Activated naive CD8-positive, alpha-beta T cell treated with anti-CD3 and anti-CD28 coated beads, Interleukin-2, amount 50 U/mL, for 24 hours (primary cell): ENCODE results near the gene CFAP221.

Experiments used
- ATAC-seq: fragments of 150-1000 bp; cut with Tn5 transposase; one replicate; pipeline ENCODE4 v1.10.0; 2021
- DNase-seq: peaks from one replicate; pipeline ENCODE4 v3.0.0; 2021
- H3K27ac Mint-ChIP-seq: one replicate; pipeline ENCODE4 v1.8.0; 2021; ENCODE audit warnings: mild to moderate bottlenecking, mixed read lengths
- H3K27me3 Mint-ChIP-seq: one replicate; pipeline ENCODE4 v1.8.0; 2021; ENCODE audit warnings: mixed read lengths
- H3K36me3 Mint-ChIP-seq: one replicate; pipeline ENCODE4 v1.8.0; 2021; ENCODE audit warnings: low read depth, mixed read lengths
- H3K4me1 Mint-ChIP-seq: one replicate; pipeline ENCODE4 v1.8.0; 2021; ENCODE audit warnings: mixed read lengths
- H3K4me3 Mint-ChIP-seq: one replicate; pipeline ENCODE4 v1.8.0; 2021; ENCODE audit warnings: mild to moderate bottlenecking, moderate library complexity, mixed read lengths
- H3K9me3 Mint-ChIP-seq: one replicate; pipeline ENCODE4 v1.8.0; 2021; ENCODE audit warnings: mixed read lengths

Gene CFAP221

DNA sequence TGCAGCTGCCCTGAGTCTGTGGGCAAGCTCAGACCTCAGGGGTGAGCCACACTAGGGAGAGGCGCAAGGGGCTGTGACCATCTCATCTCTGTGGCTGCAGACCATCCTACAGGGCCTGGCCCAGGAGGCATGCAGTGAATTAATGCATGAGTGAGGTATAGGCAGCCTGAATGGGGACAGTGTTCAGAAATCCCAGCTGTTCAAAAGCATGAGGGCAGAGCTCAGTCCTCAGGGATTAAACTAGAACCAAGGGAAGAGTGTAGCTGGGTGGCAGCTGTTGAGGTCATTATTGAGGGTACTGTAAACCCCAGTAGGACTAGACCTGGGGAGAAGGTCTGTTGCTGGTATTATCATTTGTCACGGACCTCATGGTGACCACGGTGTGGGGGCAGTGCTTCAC, 151.8 kb downstream of the CFAP221 start:
- ATAC-seq (no peak), DNase-seq (no peak)
- H3K9me3 Mint-ChIP-seq: no peaks in the 10 kb centered on the region
- peaks cover 36% of the 10 kb centered on the region for H3K4me1 Mint-ChIP-seq
- H3K36me3 Mint-ChIP-seq: peaks cover 3% of the 10 kb centered on the region
- H3K27me3 Mint-ChIP-seq: peaks cover 3% of the 10 kb centered on the region
- H3K4me3 Mint-ChIP-seq: no peak overlapping the region
- no peak overlapping the region for H3K27ac Mint-ChIP-seq

DNA sequence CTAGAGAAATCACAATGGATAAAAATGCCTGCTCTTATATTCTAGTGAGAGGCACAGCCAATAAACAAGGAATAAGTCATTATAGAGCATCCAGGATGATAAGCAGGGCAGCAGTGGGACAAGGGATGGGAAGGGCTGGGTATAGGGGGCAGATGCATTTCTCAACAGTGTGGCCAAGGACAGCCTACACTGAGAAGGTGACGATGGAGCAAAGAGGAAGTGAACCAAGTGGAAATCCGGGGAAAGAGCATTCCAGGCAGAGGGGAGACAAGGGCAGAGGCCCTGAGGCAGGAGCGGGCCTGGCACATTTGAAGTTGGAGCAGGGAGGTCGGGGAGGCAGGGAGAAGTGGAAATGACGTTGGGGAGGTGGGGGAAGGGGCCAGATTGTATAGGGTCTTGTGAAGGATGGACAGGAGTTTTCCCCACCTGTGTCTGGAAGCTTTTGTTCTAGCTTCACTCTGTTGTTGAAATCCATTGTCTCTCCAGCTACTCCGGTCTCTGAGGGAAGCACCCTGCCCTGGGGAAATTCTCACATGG, 152.3 kb downstream of the CFAP221 start:
- H3K27me3 Mint-ChIP-seq: peaks cover 3% of the 10 kb centered on the region
- no peak overlapping the region for H3K27ac Mint-ChIP-seq
- ATAC-seq (no peak), DNase-seq (no peak)
- H3K9me3 Mint-ChIP-seq: no peaks in the 10 kb centered on the region
- no peak overlapping the region for H3K4me3 Mint-ChIP-seq
- H3K4me1 Mint-ChIP-seq: peaks cover 36% of the 10 kb centered on the region
- H3K36me3 Mint-ChIP-seq: peaks cover 3% of the 10 kb centered on the region

DNA sequence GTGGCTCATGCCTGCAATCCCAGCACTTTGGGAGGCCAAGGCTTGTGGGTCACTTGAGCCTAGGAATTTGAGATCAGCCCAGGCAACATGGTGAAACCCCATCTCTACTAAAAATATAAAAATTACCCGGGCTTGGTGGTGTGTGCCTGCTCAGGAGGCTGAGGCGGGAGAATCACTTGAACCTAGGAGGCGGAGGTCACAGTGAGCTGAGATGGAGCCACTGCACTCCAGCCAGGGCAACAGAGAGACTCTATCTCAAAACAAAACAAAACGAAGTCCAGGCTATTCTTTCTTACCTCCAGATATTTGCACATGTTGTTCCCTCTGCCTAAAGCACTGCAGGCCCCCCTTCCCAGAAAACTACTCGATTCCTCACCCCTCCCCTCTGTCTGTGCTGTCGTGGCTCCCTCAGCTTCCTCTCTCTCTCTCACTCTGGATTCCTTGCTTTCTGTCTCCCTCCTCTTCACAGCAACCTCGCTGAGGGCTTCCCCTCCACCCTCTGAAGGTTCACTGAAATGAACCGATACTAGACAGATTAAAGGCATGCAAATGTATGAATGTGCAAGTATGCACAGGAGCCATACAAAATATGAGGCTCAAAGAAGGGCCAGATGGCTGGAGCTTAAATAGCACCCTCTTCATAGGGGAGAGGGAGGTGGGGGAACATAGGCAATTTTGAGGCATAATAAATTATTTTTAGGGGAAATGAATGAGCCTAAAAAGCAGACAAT, 153.2 kb downstream of the CFAP221 start:
- Mint-ChIP-seq H3K27me3 (peaks cover 3% of the 10 kb centered on the region), H3K9me3 (no peaks in the 10 kb centered on the region), H3K36me3 (peaks cover 3% of the 10 kb centered on the region), H3K27ac (peak overlapping the region; percentile 12), H3K4me1 (peaks cover 36% of the 10 kb centered on the region), H3K4me3 (no peak overlapping the region)
- ATAC-seq: peak; percentile 78
- no peak for DNase-seq

DNA sequence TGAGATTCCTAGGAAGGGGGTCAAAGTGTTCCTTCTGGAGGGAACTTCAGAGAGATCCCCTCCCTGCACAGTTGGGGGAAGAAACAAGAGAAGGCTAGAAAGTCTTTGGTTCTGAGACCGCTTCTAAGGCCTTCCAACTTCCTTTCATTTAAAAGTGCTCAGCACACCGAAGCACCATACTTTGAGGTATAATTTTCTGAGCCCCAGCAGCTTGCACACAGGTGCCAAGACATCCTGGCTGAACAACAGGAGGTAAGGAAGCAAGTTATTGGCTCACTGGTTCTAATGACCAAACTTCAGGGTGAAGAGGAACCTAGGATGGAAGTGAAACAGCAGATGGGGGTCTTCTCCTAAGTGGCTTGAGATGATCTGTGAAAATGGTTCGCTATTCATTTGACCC, 154.0 kb downstream of the CFAP221 start:
- peaks cover 3% of the 10 kb centered on the region for H3K27me3 Mint-ChIP-seq
- H3K36me3 Mint-ChIP-seq: peaks cover 3% of the 10 kb centered on the region
- H3K9me3 Mint-ChIP-seq: no peaks in the 10 kb centered on the region
- H3K4me3 Mint-ChIP-seq: no peak overlapping the region
- DNase-seq (no peak), ATAC-seq (no peak)
- H3K4me1 Mint-ChIP-seq: peaks cover 40% of the 10 kb centered on the region
- H3K27ac Mint-ChIP-seq: no peak overlapping the region

DNA sequence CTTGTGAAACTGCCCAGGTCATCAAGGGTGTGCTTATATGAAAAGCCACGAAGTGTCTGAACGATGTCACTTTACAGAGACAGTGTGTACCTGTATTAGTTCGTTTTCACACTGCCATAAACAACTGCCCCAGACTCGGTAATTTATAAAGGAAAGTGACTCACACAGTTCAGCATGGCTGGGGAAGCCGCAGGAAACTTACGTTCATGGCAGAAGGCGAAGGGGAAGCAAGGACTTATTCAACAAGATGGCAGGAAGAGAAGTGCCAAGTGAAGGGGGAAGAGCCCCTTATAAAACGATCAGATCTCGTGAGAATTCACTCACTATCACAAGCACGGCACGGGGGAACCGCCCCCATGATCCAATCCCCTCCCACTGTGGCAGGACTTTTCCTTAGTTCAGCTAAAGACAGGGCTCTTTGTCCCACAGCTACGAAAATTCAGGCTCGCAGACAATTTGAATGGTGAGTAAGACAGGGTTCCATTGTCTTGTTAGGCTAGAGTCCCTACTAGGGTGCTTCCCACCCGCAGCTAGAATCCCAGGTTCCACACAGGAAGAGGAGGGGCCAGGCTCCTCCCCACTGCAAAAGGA, 154.9 kb downstream of the CFAP221 start:
- H3K27ac Mint-ChIP-seq: no peak overlapping the region

DNA sequence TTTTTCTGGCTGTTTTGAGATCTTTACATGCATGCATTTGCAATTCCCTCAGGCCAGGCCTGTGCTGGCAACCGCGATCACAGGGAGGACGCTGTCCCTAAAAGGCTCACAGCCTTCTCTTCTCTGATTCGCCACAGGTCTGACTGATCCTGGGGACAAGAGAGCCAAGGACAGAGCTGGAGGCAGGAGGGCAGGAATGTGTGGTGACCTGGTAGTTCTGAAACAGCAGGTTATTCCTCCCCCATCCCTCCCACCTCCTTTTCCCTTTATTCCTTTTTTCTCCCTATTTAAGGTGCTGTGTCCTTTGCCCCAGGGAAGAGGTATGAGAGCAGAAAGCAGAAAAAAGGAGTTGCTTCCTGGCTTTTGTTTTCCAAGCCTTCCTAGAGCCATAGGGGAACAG, 156.6 kb downstream of the CFAP221 start:
- DNase-seq: no peak

More for the DNA sequence above, 154.9 kb downstream of the CFAP221 start:
- H3K27me3 Mint-ChIP-seq: peaks cover 3% of the 10 kb centered on the region
- H3K4me1 Mint-ChIP-seq: peaks cover 41% of the 10 kb centered on the region
- no peak for ATAC-seq
- H3K4me3 Mint-ChIP-seq: no peak overlapping the region
- no peaks in the 10 kb centered on the region for H3K36me3 Mint-ChIP-seq
- no peaks in the 10 kb centered on the region for H3K9me3 Mint-ChIP-seq
- no peak for DNase-seq

DNA sequence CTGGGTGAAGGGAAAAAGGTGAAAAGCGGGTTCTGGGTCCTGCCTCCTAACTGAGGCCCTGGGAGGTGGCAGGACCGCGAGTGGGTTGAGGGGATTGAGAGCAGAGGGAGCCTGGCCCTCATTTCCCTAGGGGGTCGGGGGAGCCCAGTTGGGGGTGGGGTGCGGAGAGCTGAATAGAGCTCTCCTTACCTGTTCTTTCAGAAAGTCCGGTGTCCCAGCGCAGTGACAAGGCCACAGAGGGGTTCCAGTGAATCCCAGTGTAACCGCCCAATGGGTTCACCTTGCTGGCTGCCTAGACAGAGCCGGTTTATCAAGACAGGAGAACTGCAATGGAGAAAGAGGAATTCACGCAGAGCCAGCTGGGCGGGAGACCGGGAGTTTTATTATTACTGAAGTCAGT, 157.1 kb downstream of the CFAP221 start:
- Mint-ChIP-seq H3K27me3 (peaks cover 2% of the 10 kb centered on the region), H3K9me3 (no peaks in the 10 kb centered on the region), H3K36me3 (no peaks in the 10 kb centered on the region), H3K4me3 (no peak overlapping the region), H3K27ac (no peak overlapping the region), H3K4me1 (peaks cover 33% of the 10 kb centered on the region)
- ATAC-seq: no peak
- DNase-seq: no peak

More for the DNA sequence above, 156.6 kb downstream of the CFAP221 start:
- Mint-ChIP-seq H3K4me3 (no peak overlapping the region), H3K36me3 (no peaks in the 10 kb centered on the region), H3K4me1 (peaks cover 38% of the 10 kb centered on the region), H3K27ac (no peak overlapping the region), H3K9me3 (no peaks in the 10 kb centered on the region), H3K27me3 (peaks cover 3% of the 10 kb centered on the region)
- no peak for ATAC-seq

DNA sequence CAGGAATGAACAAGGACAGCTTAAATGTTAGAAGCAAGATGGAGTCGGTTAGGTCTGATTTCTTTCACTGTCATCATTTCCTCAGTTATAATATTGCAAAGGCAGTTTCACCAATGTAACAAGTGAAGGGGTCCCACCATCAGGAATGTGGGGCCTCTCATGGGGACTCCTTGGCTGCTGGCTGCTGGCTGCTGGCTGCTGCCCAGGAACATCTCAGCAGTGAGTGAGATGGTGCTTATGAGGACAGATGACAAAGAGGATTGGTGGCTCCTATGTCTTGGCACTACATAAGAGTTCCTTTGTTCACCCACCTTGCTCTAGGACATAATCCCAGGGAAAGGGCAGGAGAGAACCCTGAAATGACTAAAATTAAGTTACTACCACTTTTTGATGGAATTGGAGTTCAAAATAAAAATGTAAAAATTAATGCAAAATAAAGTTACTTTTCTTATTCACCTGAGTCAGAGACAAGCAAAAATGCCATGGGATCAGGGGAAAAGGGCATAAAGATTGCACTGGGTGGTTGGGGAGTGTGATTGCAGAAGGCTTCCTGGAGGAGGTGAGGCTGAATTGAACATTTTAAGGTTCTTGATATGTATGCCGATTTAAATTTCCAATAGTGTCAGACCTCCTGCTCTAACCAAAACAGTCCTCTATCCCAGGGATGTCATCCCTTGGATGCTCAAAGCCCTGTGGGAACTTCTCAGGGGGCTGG, 158.1 kb downstream of the CFAP221 start:
- no peaks in the 10 kb centered on the region for H3K9me3 Mint-ChIP-seq
- no peak overlapping the region for H3K4me3 Mint-ChIP-seq
- H3K36me3 Mint-ChIP-seq: no peaks in the 10 kb centered on the region
- H3K27me3 Mint-ChIP-seq: no peaks in the 10 kb centered on the region
- H3K27ac Mint-ChIP-seq: no peak overlapping the region
- DNase-seq: no peak
- no peak for ATAC-seq
- peaks cover 28% of the 10 kb centered on the region for H3K4me1 Mint-ChIP-seq

DNA sequence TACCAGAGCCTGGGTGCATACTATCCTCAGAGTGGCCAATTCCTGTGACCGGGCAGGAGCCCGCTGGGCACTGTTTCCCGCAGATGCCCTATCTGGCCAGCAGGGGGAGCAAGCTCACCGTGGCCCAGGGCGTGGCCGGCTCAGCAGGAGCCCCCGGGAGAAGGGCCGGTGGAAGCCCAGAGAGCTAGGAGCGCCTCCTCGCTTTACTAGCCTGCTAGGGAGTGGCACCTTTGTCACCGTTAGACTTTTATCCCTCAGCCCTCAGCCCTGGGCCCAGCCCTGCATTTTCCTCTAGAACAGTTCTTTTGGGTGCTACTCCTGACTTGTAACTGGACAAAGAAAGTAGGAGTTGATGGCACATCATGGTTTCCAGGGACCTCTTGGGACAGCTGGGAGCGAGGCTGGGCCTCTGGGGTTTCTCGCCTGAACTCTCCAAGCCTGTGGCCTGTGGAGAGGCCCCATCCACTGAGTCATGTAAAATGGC, 158.7 kb downstream of the CFAP221 start:
- Mint-ChIP-seq H3K36me3 (no peaks in the 10 kb centered on the region), H3K4me1 (peaks cover 22% of the 10 kb centered on the region), H3K27me3 (no peaks in the 10 kb centered on the region), H3K9me3 (no peaks in the 10 kb centered on the region), H3K4me3 (no peak overlapping the region), H3K27ac (no peak overlapping the region)
- DNase-seq: peak; percentile 74
- peak; percentile 67 for ATAC-seq

DNA sequence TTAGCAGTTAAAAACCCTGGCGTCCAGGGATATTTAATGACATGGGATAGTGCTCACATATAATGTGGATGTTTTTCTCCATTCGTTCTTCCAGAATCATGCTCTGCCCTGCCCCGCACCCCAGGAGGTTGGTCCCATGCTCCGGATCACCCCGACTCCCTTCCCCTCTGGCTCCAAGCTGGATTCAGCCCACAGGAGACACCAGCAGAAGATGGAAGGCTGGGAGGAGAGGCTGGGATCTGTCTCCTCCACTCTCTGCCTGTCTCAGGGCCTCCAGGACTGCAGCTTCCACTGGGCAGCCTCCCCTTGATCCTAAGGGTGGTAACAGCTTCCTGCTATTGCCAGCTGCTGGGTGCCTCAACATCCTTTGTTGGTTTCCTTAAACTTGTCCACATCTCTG, 159.3 kb downstream of the CFAP221 start:
- H3K4me3 Mint-ChIP-seq: no peak overlapping the region
- no peaks in the 10 kb centered on the region for H3K36me3 Mint-ChIP-seq
- ATAC-seq (no peak), DNase-seq (no peak)
- no peaks in the 10 kb centered on the region for H3K27me3 Mint-ChIP-seq
- H3K9me3 Mint-ChIP-seq: no peaks in the 10 kb centered on the region
- peak overlapping the region; percentile 58 for H3K27ac Mint-ChIP-seq
- H3K4me1 Mint-ChIP-seq: peaks cover 18% of the 10 kb centered on the region

DNA sequence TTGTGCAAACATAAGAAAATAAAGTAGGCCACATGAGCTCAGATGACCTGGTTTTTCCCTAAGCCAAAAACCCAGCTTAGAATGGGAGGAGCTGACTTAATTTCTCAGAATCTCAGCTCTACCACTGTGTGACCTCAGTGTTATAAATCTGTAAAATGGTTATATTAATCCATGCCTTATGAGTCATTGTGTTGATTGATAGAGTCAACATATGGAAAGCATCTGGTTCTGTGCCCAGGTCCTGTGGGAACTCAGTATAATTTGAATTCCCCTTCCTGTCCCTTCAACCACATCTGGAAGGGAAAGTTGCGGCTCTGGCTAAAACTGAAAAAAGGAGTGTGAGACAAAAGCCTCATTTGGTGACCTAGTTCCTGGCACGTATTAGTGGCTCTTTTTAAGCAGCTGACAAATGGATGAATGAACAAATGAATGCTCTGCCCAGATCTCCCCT, 160.4 kb downstream of the CFAP221 start:
- Mint-ChIP-seq H3K36me3 (no peaks in the 10 kb centered on the region), H3K27ac (peak overlapping the region; percentile 58), H3K9me3 (no peaks in the 10 kb centered on the region), H3K4me3 (no peak overlapping the region), H3K27me3 (no peaks in the 10 kb centered on the region), H3K4me1 (peaks cover 20% of the 10 kb centered on the region)
- DNase-seq: no peak
- ATAC-seq: peak; percentile 73

DNA sequence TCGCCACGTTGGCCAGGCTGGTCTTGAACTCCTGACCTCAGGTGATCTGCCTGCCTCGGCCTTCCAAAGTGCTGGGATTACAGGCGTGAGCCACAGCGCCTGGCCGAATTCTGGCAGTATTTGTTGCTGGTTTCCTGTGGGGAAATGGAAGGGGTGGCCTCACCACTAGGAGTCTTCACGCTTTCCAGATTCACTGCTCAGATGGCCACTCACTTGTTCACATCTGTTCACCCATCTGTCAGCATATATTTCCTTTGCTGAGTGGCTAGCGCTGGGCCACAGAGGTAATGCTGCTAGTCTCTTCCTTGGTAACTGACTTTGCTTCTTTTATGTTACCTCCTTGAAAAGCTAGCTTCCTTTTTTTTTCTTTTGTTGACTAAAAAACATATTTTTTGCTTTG, 162.0 kb downstream of the CFAP221 start:
- H3K36me3 Mint-ChIP-seq: no peaks in the 10 kb centered on the region
- DNase-seq (no peak), ATAC-seq (no peak)
- no peak overlapping the region for H3K27ac Mint-ChIP-seq
- H3K4me1 Mint-ChIP-seq: peaks cover 20% of the 10 kb centered on the region
- H3K27me3 Mint-ChIP-seq: no peaks in the 10 kb centered on the region
- no peaks in the 10 kb centered on the region for H3K9me3 Mint-ChIP-seq
- H3K4me3 Mint-ChIP-seq: no peak overlapping the region
